H1 (cell line): ENCODE results near the gene ETV1. TPM values are rescaled to one million over a fixed set of nuclear protein-coding genes. Genes with fewer than 3 reads are reported as not detected.

ENCODE experiments used
- CTCF ChIA-PET: fragments of 300-600 bp; sonication (Branson Sonifier 250); formaldehyde crosslinking; loops from one replicate; lab custom pipeline; 2021; ENCODE audit not compliant: partially characterized antibody; lab: Charles Lee
- POLR2A ChIA-PET: fragments of 300-600 bp; sonication (Branson Sonifier 250); formaldehyde crosslinking; loops from one replicate; lab custom pipeline; 2021; ENCODE audit warnings: inconsistent platforms; ENCODE audit not compliant: partially characterized antibody; lab: Charles Lee
- DNase-seq, 2 experiments: peaks; one replicate each; pipeline versions ENCODE4 v3.0.0 to v3.0.0-alpha.2; 2010 to 2022; ENCODE audit warnings: low spot score in 2 of 2, low read depth in 1 of 2, mixed read lengths in 1 of 2
- FAIRE-seq: peaks from 2 replicates; lab custom pipeline; 2011; peaks lifted over from hg19 to GRCh38; lab: Jason Lieb, UNC
- H2AFZ ChIP-seq: 2 replicates; pipeline ENCODE4 v1.8.1; 2012; ENCODE audit warnings: low read length, inconsistent platforms
- H2AK5ac ChIP-seq: 2 replicates; pipeline ENCODE4 v1.6.1; 2013; ENCODE audit warnings: low read depth, low read length
- H2BK120ac ChIP-seq: replicated peaks from 2 replicates; pipeline ENCODE3; 2013; ENCODE audit warnings: low read depth, low read length, inconsistent platforms
- H2BK12ac ChIP-seq: 2 replicates; pipeline ENCODE4 v1.6.1; 2013; ENCODE audit warnings: low read depth, low read length
- H2BK15ac ChIP-seq: 2 replicates; pipeline ENCODE4 v1.6.1; 2013; ENCODE audit warnings: low read length
- H2BK20ac ChIP-seq: 2 replicates; pipeline ENCODE4 v1.6.1; 2013; ENCODE audit warnings: low read length
- H2BK5ac ChIP-seq: 2 replicates; pipeline ENCODE4 v1.6.1; 2013; ENCODE audit warnings: low read depth, low read length
- H3K14ac ChIP-seq: 2 replicates; pipeline ENCODE4 v1.6.1; 2013; ENCODE audit warnings: inconsistent platforms; ENCODE audit not compliant: insufficient read length
- H3K18ac ChIP-seq: 2 replicates; pipeline ENCODE4 v1.6.1; 2013; ENCODE audit warnings: low read length; ENCODE audit errors: extremely low read depth
- H3K23ac ChIP-seq: 2 replicates; pipeline ENCODE4 v1.6.1; 2013; ENCODE audit warnings: inconsistent platforms; ENCODE audit not compliant: insufficient read length
- H3K23me2 ChIP-seq: 2 replicates; pipeline ENCODE4 v1.6.1; 2013; ENCODE audit warnings: low read depth, low read length
- H3K27ac ChIP-seq: 2 replicates; pipeline ENCODE4 v1.6.1; 2011; ENCODE audit warnings: low read depth, low read length, inconsistent platforms
- H3K27me3 ChIP-seq, 4 experiments: replicated peaks in 1 of 4; 1 replicate in 1 of 4; 2 replicates in 3 of 4; pipeline versions ENCODE4 v1.6.1 to v1.8.1; 2011 to 2013; ENCODE audit warnings: low read length in 3 of 4, mild to moderate bottlenecking in 3 of 4, inconsistent platforms in 2 of 4, mixed read lengths in 2 of 4, moderate library complexity in 1 of 4; ENCODE audit not compliant: control insufficient read depth in 3 of 4, insufficient read depth in 3 of 4; ENCODE audit errors: extremely low read depth in 1 of 4
- H3K36me3 ChIP-seq, 4 experiments: 2 replicates each; pipeline versions ENCODE4 v1.6.1 to v1.8.1; 2011 to 2013; ENCODE audit warnings: mild to moderate bottlenecking in 4 of 4, low read length in 3 of 4, moderate library complexity in 2 of 4, control low read depth in 1 of 4, inconsistent platforms in 1 of 4; ENCODE audit not compliant: insufficient read depth in 4 of 4, control insufficient read depth in 2 of 4
- H3K4ac ChIP-seq: replicated peaks from 2 replicates; pipeline ENCODE3; 2013; ENCODE audit warnings: low read length, low read depth, mixed read lengths, inconsistent platforms; ENCODE audit not compliant: insufficient read length
- H3K4me1 ChIP-seq, 4 experiments: replicated peaks in 1 of 4; 1 replicate in 1 of 4; 2 replicates in 3 of 4; pipeline versions ENCODE4 v1.6.1 to v1.8.1; 2011 to 2013; ENCODE audit warnings: low read length in 3 of 4, inconsistent platforms in 2 of 4, mixed read lengths in 1 of 4; ENCODE audit not compliant: insufficient read depth in 4 of 4, control insufficient read depth in 3 of 4
- H3K4me2 ChIP-seq, 2 experiments: 2 replicates each; pipeline versions ENCODE4 v1.6.1 to v1.8.1; 2011 to 2013; ENCODE audit warnings: low read depth in 2 of 2, low read length in 2 of 2, control low read depth in 1 of 2, inconsistent platforms in 1 of 2, mild to moderate bottlenecking in 1 of 2; ENCODE audit not compliant: insufficient read depth in 1 of 2
- H3K4me3 ChIP-seq, 4 experiments: fragments of 200-600, 300-600 bp in 1 of 4; sonication (generic), shearing (Covaris generic), sonication (Bioruptor Twin) in 1 of 4; 2 replicates each; pipeline versions ENCODE4 v1.5.1 to v1.8.1; 2011 to 2016; ENCODE audit warnings: low read length in 4 of 4, low read depth in 3 of 4, control low read depth in 2 of 4, inconsistent platforms in 2 of 4, mild to moderate bottlenecking in 2 of 4, mixed read lengths in 1 of 4, moderate library complexity in 1 of 4; ENCODE audit not compliant: insufficient read depth in 2 of 4; ENCODE audit errors: extremely low read depth in 1 of 4
- H3K56ac ChIP-seq: replicated peaks from 2 replicates; pipeline ENCODE3; 2013; ENCODE audit warnings: low read depth, mild to moderate bottlenecking, mixed read lengths, low read length, inconsistent platforms; ENCODE audit not compliant: insufficient read length
- H3K79me1 ChIP-seq: 2 replicates; pipeline ENCODE4 v1.6.1; 2013; ENCODE audit warnings: low read depth, low read length, control low read depth
- H3K79me2 ChIP-seq, 2 experiments: 2 replicates each; pipeline versions ENCODE4 v1.6.1 to v1.8.1; 2012 to 2013; ENCODE audit warnings: low read length in 2 of 2, mild to moderate bottlenecking in 2 of 2, inconsistent platforms in 1 of 2; ENCODE audit not compliant: insufficient read depth in 2 of 2, control insufficient read depth in 1 of 2
- H3K9ac ChIP-seq, 4 experiments: replicated peaks in 1 of 4; 1 replicate in 1 of 4; 2 replicates in 3 of 4; pipeline versions ENCODE4 v1.6.1 to v1.8.1; 2011 to 2013; ENCODE audit warnings: low read depth in 3 of 4, low read length in 3 of 4, control low read depth in 2 of 4, mild to moderate bottlenecking in 2 of 4, moderate library complexity in 2 of 4, inconsistent platforms in 1 of 4; ENCODE audit errors: extremely low read depth in 1 of 4
- H3K9me3 ChIP-seq, 2 experiments: 2 replicates each; pipeline versions ENCODE4 v1.6.1 to v1.8.1; 2012 to 2013; ENCODE audit warnings: mild to moderate bottlenecking in 2 of 2, moderate library complexity in 2 of 2, control low read depth in 1 of 2, inconsistent platforms in 1 of 2, low read depth in 1 of 2, low read length in 1 of 2, mixed read lengths in 1 of 2; ENCODE audit not compliant: insufficient read depth in 2 of 2
- H4K20me1 ChIP-seq, 2 experiments: replicated peaks in 1 of 2; 2 replicates each; pipeline versions ENCODE3 to v1.8.1; 2011 to 2013; ENCODE audit warnings: inconsistent platforms in 2 of 2, low read length in 2 of 2, mild to moderate bottlenecking in 1 of 2; ENCODE audit not compliant: insufficient read depth in 2 of 2, control insufficient read depth in 1 of 2
- H4K5ac ChIP-seq: 2 replicates; pipeline ENCODE4 v1.6.1; 2013; ENCODE audit warnings: low read length, low read depth, mixed read lengths, inconsistent platforms; ENCODE audit not compliant: insufficient read length
- H4K8ac ChIP-seq: 2 replicates; pipeline ENCODE4 v1.8.0; 2013; ENCODE audit warnings: mild to moderate bottlenecking, moderate library complexity, low read length, inconsistent platforms; ENCODE audit not compliant: insufficient read depth; ENCODE audit errors: extremely low read depth
- H4K91ac ChIP-seq: replicated peaks from 2 replicates; pipeline ENCODE3; 2013; ENCODE audit warnings: low read length, mixed read lengths, inconsistent platforms; ENCODE audit not compliant: insufficient read length
- ATF3 ChIP-seq: IDR thresholded peaks from 2 replicates; pipeline ENCODE4 v1.6.1; 2011; ENCODE audit warnings: low read depth, mild to moderate bottlenecking, low read length; ENCODE audit not compliant: insufficient read depth
- CBX5 ChIP-seq: fragments of 300-800, 300-1000 bp; sonication (generic); IDR thresholded peaks from 2 replicates; pipeline ENCODE4 v1.7.1; 2016; ENCODE audit warnings: antibody characterized with exemption, low read length, low read depth
- CBX8 ChIP-seq: fragments of 300-800, 300-1000 bp; sonication (generic); IDR thresholded peaks from 2 replicates; pipeline ENCODE4 v1.7.1; 2016; ENCODE audit warnings: low read depth, low read length, borderline replicate concordance
- EGR1 ChIP-seq: IDR thresholded peaks from 2 replicates; pipeline ENCODE4 v1.6.1; 2011; ENCODE audit warnings: low read depth, low read length, borderline replicate concordance
- KDM1A ChIP-seq: fragments of 200-600, 300-600 bp; sonication (generic); IDR thresholded peaks from 2 replicates; pipeline ENCODE4 v1.7.1; 2016; ENCODE audit warnings: mild to moderate bottlenecking, low read length, borderline replicate concordance
- MAFK ChIP-seq: IDR thresholded peaks from 2 replicates; pipeline ENCODE4 v1.6.1; 2012; ENCODE audit warnings: low read depth, mild to moderate bottlenecking, improper control_type of control experiment, low read length
- RFX5 ChIP-seq: IDR thresholded peaks from 2 replicates; pipeline ENCODE4 v1.6.1; 2011; ENCODE audit warnings: low read depth, low read length, improper control_type of control experiment, borderline replicate concordance
- SP2 ChIP-seq: IDR thresholded peaks from 2 replicates; pipeline ENCODE4 v1.6.1; 2012; ENCODE audit warnings: mild to moderate bottlenecking, low read length, inconsistent platforms
- TAF7 ChIP-seq: optimal IDR thresholded peaks from 2 replicates; pipeline ENCODE3; 2011; ENCODE audit warnings: low read depth, mild to moderate bottlenecking, inconsistent platforms, low read length, moderate library complexity, borderline replicate concordance
- TBP ChIP-seq: IDR thresholded peaks from 2 replicates; pipeline ENCODE4 v1.6.1; 2011; ENCODE audit warnings: low read depth, low read length, improper control_type of control experiment
- TCF12 ChIP-seq: IDR thresholded peaks from 2 replicates; pipeline ENCODE4 v1.6.1; 2011; ENCODE audit warnings: low read depth, mild to moderate bottlenecking, low read length
- TEAD4 ChIP-seq: IDR thresholded peaks from 2 replicates; pipeline ENCODE4 v1.6.1; 2012; ENCODE audit warnings: low read depth, low read length, inconsistent platforms, mixed read lengths
- YY1 ChIP-seq: IDR thresholded peaks from 2 replicates; pipeline ENCODE4 v1.6.1; 2011; ENCODE audit warnings: low read depth, mild to moderate bottlenecking, low read length
- WGBS, 2 experiments: shearing (Covaris generic) in 1 of 2; methylation state at CpG; one replicate each; pipeline versions ENCODE4 v1.1.6 to v1.1.7; 2013 to 2015; ENCODE audit warnings: low lambda C conversion rate in 2 of 2, mixed read lengths in 2 of 2, inconsistent platforms in 1 of 2, low coverage in 1 of 2, missing lambda C conversion rate in 1 of 2; ENCODE audit not compliant: insufficient replicate concordance in 2 of 2, insufficient coverage in 1 of 2, insufficient read length in 1 of 2; ENCODE audit errors: extremely low coverage in 1 of 2, missing lambda C conversion rate in 1 of 2; 5-methylcytosine and 5-hydroxymethylcytosine counted together
- polyA plus RNA-seq, 7 experiments: library from polyadenylated mRNA; depleted of rRNA in 3 of 7; stranded (reverse) in 5 of 7; unstranded in 2 of 7; fragments of >200 nt in 5 of 7; fragments of 200-250 nt in 2 of 7; gene quantifications; 1 replicate in 5 of 7; 2 replicates in 1 of 7; 4 replicates in 1 of 7; pipeline versions ENCODE4 v1.2.1 to v1.2.3, GENCODE V29; 2011 to 2013; ENCODE audit warnings: missing spikeins in 2 of 7, mixed read lengths in 2 of 7
- total RNA-seq: library from RNA; stranded (reverse); fragmentation: NEBNext Ultra II Directional; extraction: Animal tissue kit (Norgen Biotek cat#: 25700); gene quantifications from 2 replicates; pipeline ENCODE4 v1.2.1, GENCODE V29; 2021

ETV1 gene
- total and polyA plus RNA-seq, 2 of the 8 experiments (the other 6 are each of a cell fraction or from before 2014, with no cell fraction given) = 58.3 to 91.2 TPM

- Histone ChIP-seq H2BK15ac (no peak overlapping the region), H3K27me3 (no peaks in the 10 kb centered on the region), H3K23ac (no peak overlapping the region), H4K8ac (no peak overlapping the region), H2BK12ac (no peak overlapping the region), H3K79me2 (peaks cover 0 to 97% of the 10 kb centered on the region in 2 experiments; a peak in 3 of 4 replicates), H3K56ac (no peak overlapping the region), H2BK20ac (no peak overlapping the region), H3K18ac (no peak overlapping the region), H2BK5ac (no peak overlapping the region), H3K4me1 (peaks cover 0 to 20% (median 4%) of the 10 kb centered on the region in 4 experiments; a peak in 3 of 7 replicates), H3K9me3 (no peaks in the 10 kb centered on the region), H3K4ac (no peak overlapping the region), H4K91ac (no peak overlapping the region), H2AFZ (no peak overlapping the region), H3K9ac (no peak overlapping the region), H3K36me3 (peaks cover 0 to 7% (median 0%) of the 10 kb centered on the region in 4 experiments; a peak in 1 of 8 replicates), H3K4me2 (no peak overlapping the region; a peak in 1 of 4 replicates), H3K27ac (no peak overlapping the region), H3K14ac (no peak overlapping the region), H4K20me1 (no peaks in the 10 kb centered on the region), H3K79me1 (peaks cover 2% of the 10 kb centered on the region; the same call in 1 of the 2 replicates), H2BK120ac (no peak overlapping the region), H4K5ac (peak overlapping the region; percentile 91), H2AK5ac (no peak overlapping the region), H3K4me3 (no peak overlapping the region; a peak in 1 of 8 replicates), H3K23me2 (no peaks in the 10 kb centered on the region)
- POLR2A ChIA-PET = interaction anchor here (0.7 to 5.0 kb wide), 2 partner anchors 7 to 13 kb away, joined by 3 to 48 read pairs; partner anchors contain the start of gene ETV1
- CTCF ChIA-PET = no interaction called here
- WGBS, 2 experiments = 83% methylated on average over 4 of the region's 4 CpGs; no CpG with 5 or more reads in 1 of the 2 experiments
- DNase-seq = no peak
- peak; percentile 62 for FAIRE-seq
- TF ChIP-seq EGR1 (no peak), KDM1A (no peak), MAFK (no peak), CBX8 (no peak), TEAD4 (no peak), TAF7 (no peak), SP2 (no peak), YY1 (no peak), CBX5 (no peak), RFX5 (no peak), ATF3 (no peak), TCF12 (no peak), TBP (no peak)
Observed at GRCh38 chr7:13982940-13983677, 6.4 kb downstream of the ETV1 start.
